GM18499 (cell line): ENCODE results near the gene ANTXR2.
"Not testable (repeated sequence)": the region's sequence is repeated elsewhere in the genome, so short reads cannot be mapped to it uniquely, and the experiment has no call there.

Experiments
- ATAC-seq: cut with Tn5 transposase; IDR thresholded peaks from one replicate; pipeline ENCODE4 v1.9.1; 2021; ENCODE audit warnings: moderate number of reproducible peaks; ENCODE audit not compliant: insufficient read depth, unreplicated experiment

ANTXR2 gene

GRCh38 chr4:79934660-79935059 is 138.4 kb downstream of the ANTXR2 start:
- ATAC-seq: no peak

- no peak for ATAC-seq
Observed at GRCh38 chr4:79927931-79928330, 145.1 kb downstream of the ANTXR2 start.

- ATAC-seq: no peak
Observed at GRCh38 chr4:79923281-79923680, 149.7 kb downstream of the ANTXR2 start.

GRCh38 chr4:79922011-79922410 is 151.0 kb downstream of the ANTXR2 start:
- no peak for ATAC-seq

GRCh38 chr4:79920163-79920853 is 152.7 kb downstream of the ANTXR2 start:
- ATAC-seq: no peak

- ATAC-seq: no peak
Observed at GRCh38 chr4:79918292-79918691, 154.7 kb downstream of the ANTXR2 start.

GRCh38 chr4:79917246-79917645 is 155.8 kb downstream of the ANTXR2 start:
- ATAC-seq: peak; percentile 67

- ATAC-seq: no peak
Observed at GRCh38 chr4:79915246-79915645, 157.8 kb downstream of the ANTXR2 start.

- ATAC-seq: no peak
Observed at GRCh38 chr4:79913581-79913980, 159.4 kb downstream of the ANTXR2 start.

GRCh38 chr4:79907001-79907400 is 166.0 kb downstream of the ANTXR2 start:
- ATAC-seq: no peak

- no peak for ATAC-seq
Observed at GRCh38 chr4:79906303-79906702, 166.7 kb downstream of the ANTXR2 start.

- no peak for ATAC-seq
Observed at GRCh38 chr4:79905212-79905611, 167.8 kb downstream of the ANTXR2 start.

- ATAC-seq: no peak
Observed at GRCh38 chr4:79904331-79904730, 168.7 kb downstream of the ANTXR2 start.

- ATAC-seq: no peak
Observed at GRCh38 chr4:79900182-79900581, 172.8 kb downstream of the ANTXR2 start.

- ATAC-seq: no peak
Observed at GRCh38 chr4:79899481-79899880, 173.5 kb downstream of the ANTXR2 start.

- ATAC-seq: no peak
Observed at GRCh38 chr4:79898055-79898454, 175.0 kb downstream of the ANTXR2 start.

- no peak for ATAC-seq
Observed at GRCh38 chr4:79897174-79897573, 175.9 kb downstream of the ANTXR2 start.

GRCh38 chr4:79893456-79893855 is 179.6 kb downstream of the ANTXR2 start:
- ATAC-seq: no peak

GRCh38 chr4:79889026-79889425 is 184.0 kb downstream of the ANTXR2 start:
- not testable (repeated sequence) for ATAC-seq

- ATAC-seq: no peak
Observed at GRCh38 chr4:79886557-79886956, 186.5 kb downstream of the ANTXR2 start.

- no peak for ATAC-seq
Observed at GRCh38 chr4:79886021-79886420, 187.0 kb downstream of the ANTXR2 start.

- ATAC-seq: no peak
Observed at GRCh38 chr4:79883290-79883689, 189.7 kb downstream of the ANTXR2 start.

GRCh38 chr4:79882806-79883205 is 190.2 kb downstream of the ANTXR2 start:
- ATAC-seq: no peak
